ENCODE results near the gene PTPRC. TPM values are rescaled to one million over a fixed set of nuclear protein-coding genes. Genes with fewer than 3 reads are reported as not detected.
A peak's percentile ranks its signal among the peaks of the same experiment; 100 is the strongest.

PTPRC gene
- total and polyA plus RNA-seq, 5 experiments from 2014 or later, result 906 to 1,253 (median 980) TPM

DNA sequence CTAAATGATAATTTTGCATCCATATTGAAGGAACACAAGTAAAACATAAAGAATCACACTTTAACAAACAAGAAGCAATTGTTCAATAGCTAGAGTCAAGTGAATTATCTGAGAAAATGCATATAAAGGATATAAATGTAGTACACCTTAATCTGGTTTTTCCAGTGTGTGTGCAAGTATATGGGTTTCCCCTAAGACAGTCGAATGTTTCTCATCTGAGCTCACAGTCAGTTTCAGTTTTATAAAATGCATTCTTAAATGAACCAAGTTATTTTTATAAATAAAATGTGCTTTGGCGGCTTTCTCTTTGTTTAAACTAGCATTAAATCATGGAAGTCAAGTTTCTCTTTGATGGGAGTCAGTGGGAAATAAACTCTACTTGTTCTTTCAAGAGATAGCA lies 125.9 kb downstream of the PTPRC start:
- peaks cover 0 to 3% (median 0%) of the 10 kb centered on the region in 5 donors for H3K27me3 Mint-ChIP-seq
- no peak for ATAC-seq
- no peak overlapping the region for H3K27ac Mint-ChIP-seq
- peak overlapping the region in 1 of 10 donors; percentile 22 for H3K4me3 Mint-ChIP-seq
- H3K36me3 Mint-ChIP-seq, result no peaks in the 10 kb centered on the region
- POLR2A ChIA-PET, result no interaction called here
- peaks cover 0 to 7% (median 0%) of the 10 kb centered on the region in 9 donors for H3K9me3 Mint-ChIP-seq
- H3K4me1 Mint-ChIP-seq, result peaks cover 19 to 48% (median 31%) of the 10 kb centered on the region in 4 donors
- no peak for DNase-seq

DNA sequence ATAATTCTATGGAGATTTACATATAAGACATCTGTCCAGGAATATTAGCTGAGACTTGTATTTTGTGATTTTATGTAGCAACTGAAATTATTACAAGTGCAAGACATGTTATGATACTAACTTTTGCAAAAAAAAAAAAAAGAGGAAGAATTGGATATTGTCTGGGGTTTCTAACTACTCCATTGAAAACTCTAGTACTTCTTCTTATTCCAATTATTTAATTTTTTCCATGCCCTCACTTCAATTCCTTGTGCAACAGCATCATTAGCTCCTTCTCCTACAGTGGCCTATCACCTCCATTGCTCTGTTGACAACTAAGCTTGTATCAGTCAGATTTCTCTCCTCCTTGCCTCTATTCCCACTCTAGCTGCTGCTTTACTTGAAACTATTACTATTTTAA lies 126.6 kb downstream of the PTPRC start:
- H3K4me3 Mint-ChIP-seq, result no peak overlapping the region
- no peaks in the 10 kb centered on the region for H3K36me3 Mint-ChIP-seq
- ATAC-seq (no peak), DNase-seq (no peak)
- peaks cover 0 to 7% (median 0%) of the 10 kb centered on the region in 9 donors for H3K9me3 Mint-ChIP-seq
- peaks cover 0 to 3% (median 0%) of the 10 kb centered on the region in 5 donors for H3K27me3 Mint-ChIP-seq
- H3K4me1 Mint-ChIP-seq, result peaks cover 17 to 44% (median 26%) of the 10 kb centered on the region in 4 donors
- H3K27ac Mint-ChIP-seq, result peak overlapping the region in 1 of 10 donors; percentile 2
- POLR2A ChIA-PET, result interaction anchor here (0.5 kb wide), 1 partner anchor 325 kb away, joined by 3 read pairs; no protein-coding TSS in a partner anchor

DNA sequence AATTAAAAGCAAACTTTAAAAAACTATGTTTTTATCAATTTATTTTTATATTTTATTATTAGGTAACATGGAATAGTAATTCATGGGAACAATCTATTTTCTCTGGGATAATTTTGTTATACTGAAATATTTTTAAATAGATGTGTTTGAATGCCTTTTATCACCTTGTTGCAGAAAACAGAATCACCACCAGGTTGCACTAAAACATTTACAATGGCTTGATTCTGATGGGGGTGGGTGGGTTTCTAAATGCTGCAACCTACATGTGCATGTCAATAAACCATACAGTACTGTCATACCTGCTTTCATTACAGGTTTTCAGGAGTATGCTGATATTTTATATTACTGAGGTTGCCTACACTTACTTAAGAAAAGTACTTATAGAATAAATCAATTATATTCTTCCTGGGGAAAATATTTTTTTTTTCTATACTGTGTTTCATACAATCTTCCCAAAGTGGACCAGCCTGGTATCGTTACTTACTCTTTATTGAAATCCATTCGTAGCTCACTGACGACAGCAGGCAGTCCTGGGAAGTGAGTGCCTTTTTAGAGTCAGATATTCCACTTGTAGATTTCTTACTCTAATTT lies 132.8 kb downstream of the PTPRC start:
- DNase-seq (peak in 2 of 10 donors; percentile 12 to 16), ATAC-seq (peak in 1 of 2 donors; percentile 37)
- Mint-ChIP-seq H3K27ac (no peak overlapping the region), H3K27me3 (peaks cover 0 to 3% (median 0%) of the 10 kb centered on the region in 5 donors), H3K4me1 (peaks cover 2 to 7% (median 2%) of the 10 kb centered on the region in 4 donors), H3K9me3 (no peaks in the 10 kb centered on the region), H3K4me3 (no peak overlapping the region), H3K36me3 (no peaks in the 10 kb centered on the region)
- POLR2A ChIA-PET, result no interaction called here

- no peak for DNase-seq
- POLR2A ChIA-PET, result interaction anchor here (0.6 kb wide), 1 partner anchor 38 kb away, joined by 3 read pairs; no protein-coding TSS in a partner anchor
- no peak overlapping the region for H3K27ac Mint-ChIP-seq
- H3K4me1 Mint-ChIP-seq, result peaks cover 2 to 13% (median 5%) of the 10 kb centered on the region in 4 donors
- no peak for ATAC-seq
- no peaks in the 10 kb centered on the region for H3K9me3 Mint-ChIP-seq
- no peak overlapping the region for H3K4me3 Mint-ChIP-seq
- peaks cover 0 to 3% (median 0%) of the 10 kb centered on the region in 5 donors for H3K27me3 Mint-ChIP-seq
- no peaks in the 10 kb centered on the region for H3K36me3 Mint-ChIP-seq
These were observed 133.8 kb downstream of the PTPRC start for GRCh38 chr1:198772626-198773025.

- no peaks in the 10 kb centered on the region for H3K9me3 Mint-ChIP-seq
- peaks cover 2 to 16% (median 5%) of the 10 kb centered on the region in 4 donors for H3K4me1 Mint-ChIP-seq
- ATAC-seq, result no peak
- no peak overlapping the region for H3K4me3 Mint-ChIP-seq
- H3K27ac Mint-ChIP-seq, result no peak overlapping the region
- POLR2A ChIA-PET, result interaction anchor here (0.6 kb wide), 1 partner anchor 39 kb away, joined by 3 read pairs; no protein-coding TSS in a partner anchor
- H3K27me3 Mint-ChIP-seq, result peaks cover 0 to 3% (median 0%) of the 10 kb centered on the region in 5 donors
- H3K36me3 Mint-ChIP-seq, result no peaks in the 10 kb centered on the region
- no peak for DNase-seq
These were observed 134.2 kb downstream of the PTPRC start for GRCh38 chr1:198773030-198773429.

- Mint-ChIP-seq H3K4me1 (peaks cover 2 to 17% (median 5%) of the 10 kb centered on the region in 4 donors), H3K27ac (no peak overlapping the region), H3K9me3 (no peaks in the 10 kb centered on the region), H3K27me3 (peaks cover 0 to 3% (median 0%) of the 10 kb centered on the region in 5 donors), H3K4me3 (no peak overlapping the region), H3K36me3 (no peaks in the 10 kb centered on the region)
- POLR2A ChIA-PET, result no interaction called here
- no peak for DNase-seq
- no peak for ATAC-seq
These were observed 134.7 kb downstream of the PTPRC start for GRCh38 chr1:198773523-198773922.

GRCh38 chr1:198774421-198774820 lies 135.6 kb downstream of the PTPRC start:
- Mint-ChIP-seq H3K9me3 (no peaks in the 10 kb centered on the region), H3K27me3 (peaks cover 0 to 3% (median 0%) of the 10 kb centered on the region in 5 donors), H3K4me3 (no peak overlapping the region), H3K36me3 (no peaks in the 10 kb centered on the region), H3K27ac (no peak overlapping the region), H3K4me1 (peaks cover 2 to 17% (median 5%) of the 10 kb centered on the region in 4 donors)
- ATAC-seq (no peak), DNase-seq (no peak)
- POLR2A ChIA-PET, result no interaction called here

GRCh38 chr1:198775606-198776005 lies 136.8 kb downstream of the PTPRC start:
- ATAC-seq (no peak), DNase-seq (no peak)
- peaks cover 2 to 17% (median 5%) of the 10 kb centered on the region in 4 donors for H3K4me1 Mint-ChIP-seq
- POLR2A ChIA-PET, result no interaction called here
- H3K9me3 Mint-ChIP-seq, result no peaks in the 10 kb centered on the region
- H3K36me3 Mint-ChIP-seq, result no peaks in the 10 kb centered on the region
- no peak overlapping the region for H3K27ac Mint-ChIP-seq
- H3K4me3 Mint-ChIP-seq, result no peak overlapping the region
- peaks cover 0 to 3% (median 0%) of the 10 kb centered on the region in 5 donors for H3K27me3 Mint-ChIP-seq

- no peaks in the 10 kb centered on the region for H3K36me3 Mint-ChIP-seq
- H3K9me3 Mint-ChIP-seq, result no peaks in the 10 kb centered on the region
- no peak for ATAC-seq
- H3K27me3 Mint-ChIP-seq, result peaks cover 0 to 3% (median 0%) of the 10 kb centered on the region in 5 donors
- POLR2A ChIA-PET, result no interaction called here
- peak overlapping the region in 1 of 10 donors; percentile 21 for H3K27ac Mint-ChIP-seq
- peaks cover 2 to 17% (median 5%) of the 10 kb centered on the region in 4 donors for H3K4me1 Mint-ChIP-seq
- H3K4me3 Mint-ChIP-seq, result no peak overlapping the region
- DNase-seq, result no peak
These were observed 137.8 kb downstream of the PTPRC start for GRCh38 chr1:198776602-198777029.

DNA sequence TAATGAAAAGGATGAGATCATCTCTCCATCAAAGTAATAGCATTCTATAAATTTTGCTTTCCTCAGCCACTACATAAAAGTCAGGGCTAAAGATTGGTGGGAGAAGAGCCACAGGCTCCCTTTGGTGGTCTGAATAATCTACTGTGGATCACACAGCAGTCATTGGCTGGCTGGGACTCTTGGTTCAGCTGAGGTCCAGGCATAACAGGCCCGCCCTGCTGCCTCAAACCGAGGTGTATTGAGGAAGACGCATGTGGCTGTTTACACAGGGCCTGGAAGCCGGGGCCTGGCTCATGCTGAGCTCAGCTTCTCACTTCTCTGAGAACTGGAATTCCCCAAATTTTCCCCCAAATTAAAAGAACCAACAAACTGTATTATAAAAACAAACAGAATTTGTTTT lies 139.2 kb downstream of the PTPRC start:
- H3K36me3 Mint-ChIP-seq, result no peaks in the 10 kb centered on the region
- no peak overlapping the region for H3K4me3 Mint-ChIP-seq
- no peak for DNase-seq
- H3K27ac Mint-ChIP-seq, result no peak overlapping the region
- POLR2A ChIA-PET, result no interaction called here
- peaks cover 0 to under 1% (median 0%) of the 10 kb centered on the region in 5 donors for H3K27me3 Mint-ChIP-seq
- no peaks in the 10 kb centered on the region for H3K9me3 Mint-ChIP-seq
- ATAC-seq, result no peak
- H3K4me1 Mint-ChIP-seq, result peaks cover 4 to 16% (median 5%) of the 10 kb centered on the region in 4 donors

DNA sequence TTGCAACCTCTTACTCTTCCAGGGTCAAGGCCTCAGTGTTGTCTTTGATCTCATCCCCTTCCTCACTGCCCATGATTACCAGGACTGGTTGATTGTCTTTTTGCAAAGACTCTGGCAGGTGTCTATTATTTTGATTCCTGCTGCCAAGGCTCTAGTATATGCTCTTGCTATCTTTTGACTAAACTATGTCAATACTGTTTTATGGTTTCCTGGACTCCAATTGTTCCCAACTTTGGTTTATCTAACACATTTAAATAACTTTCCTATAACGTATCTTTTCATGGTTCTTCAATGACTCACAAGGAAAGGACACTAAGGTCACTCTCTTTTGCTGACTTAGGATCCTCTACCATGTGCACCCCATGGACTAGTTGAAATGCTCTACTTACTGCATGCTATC lies 141.5 kb downstream of the PTPRC start:
- DNase-seq, result no peak
- Mint-ChIP-seq H3K4me3 (no peak overlapping the region), H3K36me3 (no peaks in the 10 kb centered on the region), H3K27ac (no peak overlapping the region), H3K27me3 (no peaks in the 10 kb centered on the region), H3K9me3 (no peaks in the 10 kb centered on the region), H3K4me1 (peaks cover 4 to 15% (median 5%) of the 10 kb centered on the region in 4 donors)
- POLR2A ChIA-PET, result no interaction called here
- no peak for ATAC-seq

- peaks cover 0 to 9% (median 0%) of the 10 kb centered on the region in 9 donors for H3K9me3 Mint-ChIP-seq
- no peaks in the 10 kb centered on the region for H3K27me3 Mint-ChIP-seq
- POLR2A ChIA-PET, result no interaction called here
- ATAC-seq (peak; percentile 76 to 94), DNase-seq (peak in 4 of 10 donors; percentile 10 to 28 (median 16))
- peak overlapping the region in 3 of 10 donors; percentile 19 to 86 (median 55) for H3K27ac Mint-ChIP-seq
- no peak overlapping the region for H3K4me3 Mint-ChIP-seq
- no peaks in the 10 kb centered on the region for H3K36me3 Mint-ChIP-seq
- H3K4me1 Mint-ChIP-seq, result peaks cover 2 to 15% (median 11%) of the 10 kb centered on the region in 4 donors
These were observed 149.8 kb downstream of the PTPRC start for GRCh38 chr1:198788561-198789064.

DNA sequence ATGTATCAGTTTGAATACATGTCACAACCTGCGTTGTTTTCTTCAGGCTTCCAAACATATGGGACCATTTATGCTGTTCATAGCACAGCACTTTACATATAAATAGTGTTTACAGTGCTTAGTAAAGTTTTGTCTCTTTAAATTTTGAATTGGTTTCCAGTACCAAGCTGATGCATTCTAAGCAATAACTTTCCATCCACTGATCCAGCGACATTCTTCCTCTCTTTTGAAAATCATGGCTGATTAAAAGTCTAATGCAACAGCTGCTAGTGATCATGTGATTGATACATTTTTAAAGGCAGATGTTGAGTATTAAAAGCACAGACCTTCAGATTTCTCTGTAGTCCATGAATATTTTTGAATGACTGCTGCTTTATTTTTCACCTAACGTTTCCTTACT lies 154.9 kb downstream of the PTPRC start:
- no peaks in the 10 kb centered on the region for H3K27me3 Mint-ChIP-seq
- no peak for DNase-seq
- peaks cover 0 to 31% (median 21%) of the 10 kb centered on the region in 9 donors for H3K9me3 Mint-ChIP-seq
- H3K27ac Mint-ChIP-seq, result no peak overlapping the region
- H3K36me3 Mint-ChIP-seq, result peaks cover 0 to 21% (median 16%) of the 10 kb centered on the region in 3 donors
- no peak overlapping the region for H3K4me3 Mint-ChIP-seq
- ATAC-seq, result no peak
- POLR2A ChIA-PET, result no interaction called here
- H3K4me1 Mint-ChIP-seq, result peaks cover under 1 to 6% (median 4%) of the 10 kb centered on the region in 4 donors

All from naive thymus-derived CD8-positive, alpha-beta T cell (primary cell).